Upper lobe of left lung (tissue), 6 donors: ENCODE measurements around the gene LGALS7. TPM values are rescaled to one million over a fixed set of nuclear protein-coding genes. Genes with fewer than 3 reads are reported as not detected.
A peak's percentile ranks its signal among the peaks of the same experiment; 100 is the strongest.
"Not testable (repeated sequence)": the region's sequence is repeated elsewhere in the genome, so short reads cannot be mapped to it uniquely, and the experiment has no call there.

Source experiments
- ATAC-seq, 2 donors: fragments of 200-7000 bp; cut with Tn5 transposase; one replicate each; pipeline ENCODE4 v1.9.1; 2022; ENCODE audit warnings: mild to moderate bottlenecking in 2 of 2, moderate library complexity in 2 of 2; ENCODE audit not compliant: low FRiP score in 2 of 2
- DNase-seq, 2 donors: peaks; one replicate each; pipeline ENCODE4 v3.0.0-alpha.2; 2019 to 2020
- H3K27ac ChIP-seq, 4 donors: fragments of 200-600 bp; sonication (generic); one replicate each; pipeline ENCODE4 v1.5.1; 2016 to 2019
- H3K27me3 ChIP-seq, 4 donors: fragments of 200-600 bp; sonication (generic); one replicate each; pipeline ENCODE4 v1.5.1; 2017 to 2019
- H3K36me3 ChIP-seq, 4 donors: fragments of 200-600 bp; sonication (generic); one replicate each; pipeline ENCODE4 v1.5.1; 2016 to 2019
- H3K4me1 ChIP-seq, 4 donors: fragments of 200-600 bp; sonication (generic); one replicate each; pipeline ENCODE4 v1.5.1; 2018 to 2019
- H3K4me3 ChIP-seq, 4 donors: fragments of 200-600 bp; sonication (generic); one replicate each; pipeline ENCODE4 v1.5.1; 2017 to 2019; ENCODE audit warnings: mild to moderate bottlenecking in 2 of 4, moderate library complexity in 1 of 4
- H3K9me3 ChIP-seq, 4 donors: fragments of 200-600 bp; sonication (generic); one replicate each; pipeline ENCODE4 v1.5.1; 2018 to 2019
- EP300 ChIP-seq, 4 donors: sonication (generic); formaldehyde crosslinking; IDR thresholded peaks; one replicate each; pipeline ENCODE4 v1.5.1; 2017; ENCODE audit warnings: antibody characterized with exemption in 4 of 4, control low read depth in 2 of 4
- POLR2A ChIP-seq, 4 donors: fragments of 450-650 bp; IDR thresholded peaks; one replicate each; pipeline ENCODE4 v1.5.1; 2016 to 2017; ENCODE audit warnings: antibody characterized with exemption in 4 of 4, mild to moderate bottlenecking in 2 of 4
- POLR2AphosphoS5 ChIP-seq, 2 donors: sonication (generic); formaldehyde crosslinking; IDR thresholded peaks; one replicate each; pipeline ENCODE4 v1.5.1; 2017; ENCODE audit warnings: antibody characterized with exemption in 2 of 2
- WGBS, 2 donors: methylation state at CpG; one replicate each; pipeline ENCODE4 v1.1.5; 2017 to 2018; 5-methylcytosine and 5-hydroxymethylcytosine counted together
- total RNA-seq, 6 donors: library from RNA; depleted of rRNA in 4 of 6; stranded (reverse); fragments of >200 nt in 4 of 6; gene quantifications; one replicate each; pipeline versions ENCODE4 v1.1.0 to v1.2.1, GENCODE V29; 2016 to 2021
- TF ChIP-seq, protein P1 (sequence below), 6 experiments: fragments of 450-650 bp in 4 of 6; fragments of 200-600 bp in 2 of 6; sonication (generic) in 2 of 6; IDR thresholded peaks; one replicate each; pipeline ENCODE4 v1.5.1; 2016 to 2019; ENCODE audit warnings: antibody characterized with exemption in 6 of 6
- donor health status: DM: no; HTN: no; CAD: no; lungs with moderate emphysema.
- donor health status: DM: no; HTN: yes; CAD: no; lungs with severe emphysema.

Gene LGALS7
- total RNA-seq, 6 donors from 2014 or later, result not detected

- Histone ChIP-seq H3K4me3 (peak overlapping the region in 3 of 4 donors; percentile 23 to 41 (median 37)), H3K27me3 (no peaks in the 10 kb centered on the region), H3K36me3 (no peaks in the 10 kb centered on the region), H3K27ac (peak overlapping the region in 1 of 4 donors; percentile 35), H3K9me3 (no peaks in the 10 kb centered on the region), H3K4me1 (peaks cover 3 to 8% (median 7%) of the 10 kb centered on the region in 4 donors)
- 30 to 40% methylated on average over 14 to 37 of the region's 71 CpGs for WGBS, 2 donors
- ATAC-seq, result peak; percentile 19 to 70
- TF ChIP-seq POLR2AphosphoS5 (IDR thresholded peaks at IDR 0.05) (no peak), EP300 (IDR thresholded peaks at IDR 0.05) (no peak), POLR2A (IDR thresholded peaks at IDR 0.05) (no peak)
- TF ChIP-seq, protein P1, sequence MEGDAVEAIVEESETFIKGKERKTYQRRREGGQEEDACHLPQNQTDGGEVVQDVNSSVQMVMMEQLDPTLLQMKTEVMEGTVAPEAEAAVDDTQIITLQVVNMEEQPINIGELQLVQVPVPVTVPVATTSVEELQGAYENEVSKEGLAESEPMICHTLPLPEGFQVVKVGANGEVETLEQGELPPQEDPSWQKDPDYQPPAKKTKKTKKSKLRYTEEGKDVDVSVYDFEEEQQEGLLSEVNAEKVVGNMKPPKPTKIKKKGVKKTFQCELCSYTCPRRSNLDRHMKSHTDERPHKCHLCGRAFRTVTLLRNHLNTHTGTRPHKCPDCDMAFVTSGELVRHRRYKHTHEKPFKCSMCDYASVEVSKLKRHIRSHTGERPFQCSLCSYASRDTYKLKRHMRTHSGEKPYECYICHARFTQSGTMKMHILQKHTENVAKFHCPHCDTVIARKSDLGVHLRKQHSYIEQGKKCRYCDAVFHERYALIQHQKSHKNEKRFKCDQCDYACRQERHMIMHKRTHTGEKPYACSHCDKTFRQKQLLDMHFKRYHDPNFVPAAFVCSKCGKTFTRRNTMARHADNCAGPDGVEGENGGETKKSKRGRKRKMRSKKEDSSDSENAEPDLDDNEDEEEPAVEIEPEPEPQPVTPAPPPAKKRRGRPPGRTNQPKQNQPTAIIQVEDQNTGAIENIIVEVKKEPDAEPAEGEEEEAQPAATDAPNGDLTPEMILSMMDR (IDR thresholded peaks at IDR 0.05), result peak in 5 of 6 experiments; percentile 49 to 83 (median 64)
- DNase-seq, result peak in 1 of 2 donors; percentile 90
Measured at GRCh38 chr19:38792250-38793111, 19.2 kb upstream of the LGALS7 start.

DNA sequence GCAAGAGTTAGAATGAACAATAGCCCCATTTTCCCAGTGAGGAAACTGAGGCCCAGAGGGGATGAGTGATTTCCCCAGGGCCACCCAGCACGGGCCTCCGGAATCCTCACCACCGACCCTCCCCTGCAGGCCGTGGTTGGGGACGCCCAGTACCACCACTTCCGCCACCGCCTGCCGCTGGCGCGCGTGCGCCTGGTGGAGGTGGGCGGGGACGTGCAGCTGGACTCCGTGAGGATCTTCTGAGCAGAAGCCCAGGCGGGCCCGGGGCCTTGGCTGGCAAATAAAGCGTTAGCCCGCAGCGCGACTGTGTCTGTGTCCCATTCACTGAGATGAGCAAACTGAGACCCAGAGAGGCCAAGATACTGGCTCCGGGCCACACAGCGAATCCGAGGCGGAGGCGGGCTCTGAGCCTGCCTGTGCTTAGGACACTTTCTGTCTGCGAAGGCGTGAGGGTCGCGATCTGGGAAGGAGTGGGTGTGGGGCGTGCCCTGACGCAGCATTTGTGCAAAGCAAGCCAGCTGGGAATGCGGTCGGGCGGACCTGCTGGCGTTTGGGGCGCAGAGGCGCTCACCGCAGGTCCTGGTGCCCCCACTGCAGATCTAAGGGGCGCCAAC, 18.2 kb upstream of the LGALS7 start:
- DNase-seq, H3K27me3 ChIP-seq, H3K9me3 ChIP-seq, H3K27ac ChIP-seq, H3K36me3 ChIP-seq, H3K4me1 ChIP-seq: not testable (repeated sequence)
- no CpG with 5 or more reads among the region's 40 CpGs for WGBS, 2 donors
- H3K4me3 ChIP-seq, result peak overlapping the region in 1 of 4 donors; percentile 26
- ATAC-seq, result peak; percentile 86 to 96

- not testable (repeated sequence) for ATAC-seq, H3K9me3 ChIP-seq, H3K27me3 ChIP-seq, H3K4me1 ChIP-seq, H3K36me3 ChIP-seq, H3K27ac ChIP-seq, DNase-seq
- WGBS, 2 donors, result 70 to 78% methylated on average over 2 to 15 of the region's 49 CpGs
- H3K4me3 ChIP-seq, result peak overlapping the region in 1 of 4 donors; percentile 26
Measured at GRCh38 chr19:38790507-38791403, 17.4 kb upstream of the LGALS7 start.

DNA sequence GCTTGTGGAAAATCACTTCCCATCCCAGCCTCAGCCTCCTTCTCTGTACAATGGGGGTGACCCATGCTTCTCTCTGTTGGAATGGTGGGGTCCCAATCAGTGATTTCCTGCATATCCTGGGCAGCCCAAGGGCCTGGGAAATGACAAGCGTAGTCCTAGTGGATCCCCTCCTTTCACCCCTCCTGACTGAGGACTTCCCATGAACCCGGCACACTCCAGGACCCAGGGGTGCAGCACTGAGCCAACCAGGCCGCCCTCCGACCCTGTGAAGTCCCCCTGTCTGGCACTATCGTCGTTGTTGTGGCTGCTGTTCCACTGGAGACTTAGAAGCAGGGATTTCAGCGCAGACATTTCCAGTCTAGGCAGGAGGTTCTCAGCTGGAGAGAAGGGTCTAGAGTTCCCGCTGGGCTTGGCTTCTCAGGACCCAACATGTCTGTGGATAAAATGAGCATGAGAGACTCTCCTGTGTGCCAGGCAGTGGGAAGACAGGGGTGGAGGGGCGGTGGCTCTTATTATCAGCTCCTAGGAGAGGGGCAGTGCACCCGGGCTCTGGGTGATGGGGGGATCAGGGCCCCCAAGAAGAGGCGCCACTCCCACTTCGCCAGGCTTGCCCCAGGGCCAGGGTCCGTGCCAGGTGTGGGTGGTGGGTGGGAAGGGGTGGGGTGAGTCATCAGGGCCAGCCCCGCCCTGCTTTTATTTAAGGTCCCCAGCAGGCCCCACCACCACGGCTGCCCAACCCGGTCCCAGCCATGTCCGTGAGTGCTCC, 15.3 kb upstream of the LGALS7 start, which contains the start of gene LGALS7B:
LGALS7B (plus strand) TSS at position 723 of the 766 bp plus-strand sequence; CDS start at position 750, 27 bp downstream.
- WGBS, 2 donors, result 67 to 80% methylated on average over 7 to 10 of the region's 17 CpGs
- no peaks in the 10 kb centered on the region for H3K27me3 ChIP-seq
- no peak for ATAC-seq
- TF ChIP-seq POLR2AphosphoS5 (IDR thresholded peaks at IDR 0.05), result no peak
- no peak for TF ChIP-seq POLR2A (IDR thresholded peaks at IDR 0.05)
- TF ChIP-seq, protein P1 (IDR thresholded peaks at IDR 0.05), result no peak
- TF ChIP-seq EP300 (IDR thresholded peaks at IDR 0.05), result no peak
- peaks cover 3 to 8% (median 7%) of the 10 kb centered on the region in 4 donors for H3K4me1 ChIP-seq
- H3K36me3 ChIP-seq, result no peaks in the 10 kb centered on the region
- no peaks in the 10 kb centered on the region for H3K9me3 ChIP-seq
- H3K27ac ChIP-seq, result no peak within 1 kb of the TSS
- DNase-seq, result no peak
- H3K4me3 ChIP-seq, result no peak within 1 kb of the TSS

DNA sequence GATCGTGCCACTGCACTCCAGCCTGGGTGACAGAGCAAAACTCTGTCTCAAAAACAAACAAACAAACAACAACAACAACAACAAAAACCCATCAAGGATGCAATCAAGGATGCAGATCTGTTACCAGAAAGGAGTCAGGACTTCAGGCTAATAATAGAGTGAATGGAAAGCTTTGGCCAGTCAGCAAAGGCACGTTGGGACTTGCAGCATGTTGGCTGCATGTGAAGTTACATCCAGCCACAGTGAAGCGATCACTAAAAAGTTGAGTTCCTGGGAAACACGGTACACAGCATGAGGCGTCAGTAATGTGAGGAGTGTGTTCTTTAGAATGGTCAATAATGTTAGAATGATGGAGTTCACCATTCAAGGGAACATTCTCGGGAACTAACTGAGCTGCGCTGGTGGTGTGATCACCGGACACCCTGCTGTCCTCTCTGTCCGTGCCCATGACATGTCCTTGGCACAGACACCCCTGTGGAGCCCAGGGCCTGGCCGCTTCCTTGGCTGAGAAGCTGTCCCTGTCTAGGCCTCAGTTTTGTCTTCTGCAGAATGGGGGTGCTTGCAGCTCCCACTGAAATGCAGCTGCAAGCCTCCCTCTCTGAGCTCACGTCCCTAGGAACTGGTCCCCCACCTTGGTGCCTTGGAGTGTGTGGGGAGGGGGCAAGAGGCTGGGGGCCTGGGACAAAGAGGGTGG, 13.4 kb upstream of the LGALS7 start:
- H3K4me1 ChIP-seq, result no peaks in the 10 kb centered on the region
- DNase-seq, result no peak
- no peaks in the 10 kb centered on the region for H3K9me3 ChIP-seq
- ATAC-seq, result no peak
- no peak overlapping the region for H3K27ac ChIP-seq
- 76 to 82% methylated on average over 11 of the region's 11 CpGs for WGBS, 2 donors
- TF ChIP-seq POLR2A (IDR thresholded peaks at IDR 0.05), result no peak
- no peak for TF ChIP-seq POLR2AphosphoS5 (IDR thresholded peaks at IDR 0.05)
- TF ChIP-seq, protein P1 (IDR thresholded peaks at IDR 0.05), result no peak
- TF ChIP-seq EP300 (IDR thresholded peaks at IDR 0.05), result no peak
- no peak overlapping the region for H3K4me3 ChIP-seq
- no peaks in the 10 kb centered on the region for H3K36me3 ChIP-seq
- H3K27me3 ChIP-seq, result no peaks in the 10 kb centered on the region

DNA sequence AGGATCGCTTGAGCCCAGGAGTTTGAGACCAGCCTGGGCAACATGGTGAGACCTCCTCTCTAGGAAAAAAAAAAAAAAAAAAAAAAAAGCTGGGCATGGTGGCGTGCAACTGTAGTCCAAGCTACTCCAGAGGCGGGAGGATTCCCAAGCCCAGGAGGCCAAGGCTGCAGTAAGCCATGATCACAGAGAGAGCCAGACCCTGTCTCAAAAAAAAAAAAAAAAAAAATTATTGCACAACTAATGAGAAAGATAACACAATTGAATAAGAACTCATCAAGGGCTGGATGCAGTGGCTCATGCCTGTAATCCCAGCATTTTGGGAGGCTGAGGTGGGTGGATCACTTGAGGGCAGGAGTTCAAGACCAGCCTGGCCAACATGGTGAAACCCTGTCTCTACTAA, 12.7 kb upstream of the LGALS7 start:
- not testable (repeated sequence) for H3K9me3 ChIP-seq, H3K4me1 ChIP-seq, H3K36me3 ChIP-seq, H3K27ac ChIP-seq, H3K4me3 ChIP-seq, ATAC-seq, DNase-seq, H3K27me3 ChIP-seq
- WGBS, 2 donors, result 94 to 98% methylated on average over 3 of the region's 3 CpGs
